Activated T-cell treated with anti-CD3 and anti-CD28 coated beads for 48 hours (primary cell): ENCODE data around the gene FLT3LG.

Experiments
- DNase-seq: peaks from one replicate; pipeline ENCODE4 v3.0.0-alpha.2; 2020; ENCODE audit warnings: low read depth

The FLT3LG gene

DNA sequence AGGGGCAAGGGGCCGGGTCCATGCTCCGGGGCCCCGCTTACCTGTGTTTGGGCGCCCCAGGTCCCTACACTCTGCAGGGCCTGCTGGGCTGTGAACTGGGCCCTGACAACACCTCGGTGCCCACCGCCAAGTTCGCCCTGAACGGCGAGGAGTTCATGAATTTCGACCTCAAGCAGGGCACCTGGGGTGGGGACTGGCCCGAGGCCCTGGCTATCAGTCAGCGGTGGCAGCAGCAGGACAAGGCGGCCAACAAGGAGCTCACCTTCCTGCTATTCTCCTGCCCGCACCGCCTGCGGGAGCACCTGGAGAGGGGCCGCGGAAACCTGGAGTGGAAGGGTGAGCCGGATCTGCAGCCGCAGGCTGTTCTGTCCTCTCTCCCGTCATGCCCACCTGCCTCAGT is 40.1 kb downstream of the FLT3LG start:
- DNase-seq: no peak

DNA sequence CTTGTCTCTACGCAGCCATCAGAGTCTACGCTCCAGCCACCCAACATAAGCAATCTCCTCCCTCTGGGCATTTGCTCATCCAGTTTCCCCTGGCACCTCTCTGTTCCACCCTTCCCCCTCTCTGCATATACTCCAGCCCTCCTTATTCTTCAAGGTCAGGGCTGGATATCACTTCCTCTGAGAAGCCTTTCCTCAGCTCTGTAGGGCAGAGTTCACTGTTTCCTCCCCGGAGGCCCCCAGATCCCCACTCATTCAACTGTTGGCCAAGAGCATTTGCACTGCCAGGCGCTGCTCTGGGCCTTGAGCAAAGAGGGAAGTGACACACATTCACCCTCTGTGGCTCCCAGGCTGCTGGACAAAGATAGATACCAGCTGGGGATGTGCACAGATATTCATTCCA is 41.8 kb downstream of the FLT3LG start:
- DNase-seq: no peak

DNA sequence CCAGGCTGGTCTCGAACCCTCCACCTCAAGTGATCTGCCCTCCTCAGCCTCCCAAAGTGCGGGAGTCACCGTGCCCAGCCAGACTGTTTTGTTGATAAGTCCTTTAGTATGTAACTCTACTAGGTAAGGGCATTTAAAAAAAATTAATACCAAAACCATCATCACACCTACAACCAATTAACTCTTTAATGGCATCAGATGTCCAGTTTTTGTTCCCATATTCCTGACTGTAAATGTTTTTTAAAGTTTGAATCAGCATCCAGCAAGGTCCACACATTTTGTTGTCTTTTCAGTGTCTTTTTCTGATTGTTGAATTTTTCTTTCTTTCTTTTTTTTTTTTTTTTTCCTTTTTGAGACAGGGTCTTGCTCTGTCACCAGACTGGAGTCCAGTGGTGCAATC is 44.0 kb downstream of the FLT3LG start:
- DNase-seq: no peak

DNA sequence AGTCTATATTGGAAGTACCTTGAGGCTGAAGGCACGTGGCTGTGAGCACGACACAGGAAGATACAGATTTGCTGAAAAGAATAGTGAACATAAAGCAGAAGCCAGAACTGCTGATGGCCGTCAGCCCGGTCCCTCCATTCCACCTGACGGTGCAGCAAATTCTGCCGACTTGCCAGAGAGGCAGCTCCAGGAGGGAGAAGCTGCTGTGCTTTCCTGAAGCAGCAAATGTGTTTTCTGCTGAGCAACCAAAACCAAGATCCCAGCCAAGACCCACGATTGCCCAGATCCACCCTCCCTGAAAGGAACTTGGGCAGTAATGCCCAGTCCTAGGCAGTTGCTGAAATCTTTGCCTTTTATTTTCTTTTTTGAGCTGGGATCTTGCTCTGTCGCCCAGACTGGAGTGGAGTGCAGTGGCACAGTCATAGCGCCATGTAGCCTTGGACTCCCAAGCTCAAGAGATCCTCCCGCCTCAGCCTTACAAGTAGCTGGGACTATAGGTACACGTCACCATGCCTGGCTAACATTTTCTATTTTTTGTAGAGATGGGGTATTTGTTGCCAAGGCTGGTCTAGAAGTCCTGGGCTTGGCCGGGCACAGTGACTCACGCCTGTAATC is 46.8 kb downstream of the FLT3LG start:
- DNase-seq: no peak

DNA sequence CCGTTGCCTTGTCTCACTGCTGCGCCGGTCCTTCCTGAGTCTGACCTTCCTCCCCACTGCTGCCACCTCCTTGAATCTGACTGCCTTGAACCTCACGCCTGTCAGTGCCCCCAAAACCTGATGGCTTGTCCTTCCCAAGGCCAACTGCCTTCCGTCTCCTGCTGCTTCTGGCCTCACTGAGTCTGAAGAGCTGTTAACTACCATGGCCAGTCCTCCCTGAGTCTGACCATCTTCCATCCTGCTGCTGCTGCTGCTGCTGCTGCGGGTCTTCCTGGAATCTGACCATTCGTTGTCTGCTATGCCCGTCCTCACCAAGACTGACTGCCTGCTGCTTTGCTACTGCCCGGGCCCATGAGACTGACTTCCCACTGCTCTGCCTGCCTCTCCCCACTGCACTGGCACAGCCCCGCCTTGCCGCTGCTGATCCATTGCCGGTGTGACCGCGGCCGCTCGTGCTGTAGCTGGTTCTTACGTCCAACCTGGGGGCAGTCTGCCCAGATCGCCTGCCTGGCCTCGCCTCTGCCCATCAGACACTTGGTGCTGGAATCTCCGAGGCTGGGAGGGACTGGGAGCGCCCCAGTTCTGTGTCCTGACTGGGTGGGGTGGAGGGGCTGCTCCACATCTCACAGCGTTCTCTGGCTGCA is 50.9 kb downstream of the FLT3LG start:
- no peak for DNase-seq

DNA sequence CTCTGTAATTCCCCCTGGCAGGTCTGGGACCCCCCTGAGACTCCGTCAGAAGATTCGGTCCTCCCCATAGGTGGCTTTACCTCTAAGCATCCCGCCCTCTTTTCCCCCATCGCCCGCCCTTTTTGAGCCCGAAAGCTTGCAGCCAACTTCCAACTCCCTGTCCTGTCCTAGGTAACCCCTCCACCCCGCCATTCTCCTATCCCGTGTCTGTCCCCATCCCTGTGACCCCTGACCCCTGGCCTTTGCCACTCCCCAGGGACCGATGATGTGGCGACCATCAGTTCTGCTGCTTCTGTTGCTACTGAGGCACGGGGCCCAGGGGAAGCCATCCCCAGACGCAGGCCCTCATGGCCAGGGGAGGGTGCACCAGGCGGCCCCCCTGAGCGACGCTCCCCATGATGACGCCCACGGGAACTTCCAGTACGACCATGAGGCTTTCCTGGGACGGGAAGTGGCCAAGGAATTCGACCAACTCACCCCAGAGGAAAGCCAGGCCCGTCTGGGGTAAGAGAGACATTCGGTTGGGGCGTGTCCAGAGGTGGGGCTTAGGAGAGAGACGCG is 54.3 kb downstream of the FLT3LG start:
- DNase-seq: no peak

DNA sequence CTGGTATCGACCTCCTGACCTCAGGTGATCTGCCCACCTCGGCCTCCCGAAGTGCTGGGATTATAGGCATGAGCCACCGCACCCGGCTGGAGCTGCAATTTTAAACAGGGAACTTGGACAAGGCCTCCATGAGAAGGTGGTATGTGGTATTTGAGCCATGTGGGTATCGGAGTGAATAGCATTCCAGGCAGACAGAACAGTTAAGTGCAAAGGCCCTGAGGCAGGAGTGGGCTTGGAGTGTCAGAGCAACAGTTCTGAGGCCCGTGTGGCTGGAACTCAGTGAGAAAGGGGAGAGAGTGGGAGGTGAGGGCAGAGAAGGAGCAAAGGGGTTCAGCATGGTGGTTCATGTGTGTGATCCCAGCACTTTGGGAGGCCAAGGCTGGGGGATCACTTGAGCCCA is 56.7 kb downstream of the FLT3LG start:
- DNase-seq: no peak

DNA sequence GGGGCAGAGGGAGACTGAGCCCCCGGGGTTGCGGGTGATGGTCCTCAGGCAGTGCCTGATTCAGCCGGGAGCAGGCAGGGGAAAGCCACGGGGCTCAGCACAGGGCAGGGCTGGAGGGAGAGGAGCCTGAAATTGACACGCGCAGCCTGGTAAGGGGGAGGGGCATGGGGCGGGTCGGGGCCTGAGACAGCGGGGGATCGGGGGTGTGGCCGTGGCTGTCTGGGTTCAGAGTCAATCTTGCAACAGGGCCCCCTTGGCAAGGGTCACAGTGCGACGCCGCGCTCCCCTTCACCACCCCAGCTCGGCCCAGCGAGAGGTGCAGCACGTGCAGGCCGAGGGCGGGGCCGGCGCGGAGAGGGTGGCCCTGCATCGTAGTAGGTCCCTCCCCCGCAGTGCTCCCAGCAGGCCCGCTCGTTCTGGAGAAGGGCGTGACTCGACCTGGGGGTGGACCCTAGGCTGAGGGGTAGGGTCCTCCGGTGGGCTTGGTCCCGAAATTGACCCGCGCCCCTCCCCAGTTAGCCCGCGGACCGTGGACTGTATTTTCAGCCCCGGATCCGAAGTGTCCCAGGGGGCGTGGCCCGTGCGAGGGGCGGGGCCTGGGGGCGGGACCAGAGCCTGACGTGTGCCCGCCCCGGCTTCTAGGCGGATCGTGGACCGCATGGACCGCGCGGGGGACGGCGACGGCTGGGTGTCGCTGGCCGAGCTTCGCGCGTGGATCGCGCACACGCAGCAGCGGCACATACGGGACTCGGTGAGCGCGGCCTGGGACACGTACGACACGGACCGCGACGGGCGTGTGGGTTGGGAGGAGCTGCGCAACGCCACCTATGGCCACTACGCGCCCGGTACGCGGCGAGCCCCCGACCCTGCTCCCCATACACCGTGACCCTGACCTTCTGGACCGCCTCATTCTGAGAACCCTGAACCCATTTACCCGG is 59.8 kb downstream of the FLT3LG start:
- DNase-seq: peak; percentile 78

DNA sequence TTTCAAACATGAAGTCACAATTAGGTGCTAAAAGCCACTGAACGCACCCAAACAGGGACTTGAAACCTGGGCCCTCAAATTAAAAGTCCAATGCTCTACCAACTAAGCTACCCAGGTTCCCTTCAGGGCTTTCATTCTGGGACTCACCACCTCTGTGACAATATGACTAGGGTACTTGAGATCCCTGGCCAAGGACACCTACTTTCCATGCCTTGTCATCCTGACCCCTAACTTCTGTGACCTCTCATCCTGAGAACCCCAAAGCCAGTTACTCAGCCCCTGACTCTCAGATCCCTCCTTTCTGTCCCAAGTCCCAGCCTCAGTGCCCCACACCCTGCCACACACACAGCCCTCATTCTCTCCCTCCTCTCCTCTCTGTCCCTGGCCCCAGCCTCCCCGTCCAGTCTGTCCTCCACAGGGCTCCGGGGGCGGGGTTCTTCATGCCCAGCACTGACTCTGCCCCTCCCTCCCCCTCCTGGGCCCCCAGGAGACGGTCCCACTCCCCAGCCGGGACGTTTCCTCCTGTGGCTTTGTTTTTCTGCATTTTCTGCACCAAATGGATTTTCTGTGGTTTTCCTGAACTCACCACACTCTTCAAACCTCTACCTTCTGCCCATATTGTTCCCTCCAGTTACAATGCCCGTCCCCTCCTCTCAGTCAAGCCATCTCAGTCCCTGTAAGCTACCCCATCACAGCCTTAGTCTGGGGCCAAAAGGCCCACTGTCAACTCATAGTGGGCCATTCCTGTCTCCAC is 60.8 kb downstream of the FLT3LG start:
- DNase-seq: no peak
